ENCODE results near the gene TPBGL.

Gene TPBGL

GRCh38 chr11:75291741-75292140 is 51.2 kb downstream of the TPBGL start:
- DNase-seq (ENCODE audit: low spot score) (no peak), FAIRE-seq (no peak)

GRCh38 chr11:75292943-75293342 is 52.4 kb downstream of the TPBGL start:
- FAIRE-seq (no peak), DNase-seq (ENCODE audit: low spot score) (no peak)

Measured in urothelium cell line (cell line).